Duodenal mucosa (tissue), 2 donors: ENCODE data around the gene DNAH5.

Experiments
- H3K27ac ChIP-seq: one replicate; pipeline ENCODE4 v1.7.0; 2013; ENCODE audit warnings: low read depth, low read length
- H3K27me3 ChIP-seq, 2 donors: one replicate each; pipeline ENCODE4 v1.7.0; 2013; ENCODE audit warnings: low read length in 2 of 2, control low read depth in 1 of 2; ENCODE audit not compliant: insufficient read depth in 2 of 2, control insufficient read depth in 1 of 2
- H3K36me3 ChIP-seq, 2 donors: one replicate each; pipeline ENCODE4 v1.7.0; 2013; ENCODE audit warnings: low read length in 2 of 2, control low read depth in 1 of 2; ENCODE audit not compliant: insufficient read depth in 2 of 2, control insufficient read depth in 1 of 2
- H3K4me1 ChIP-seq, 2 donors: one replicate each; pipeline ENCODE4 v1.7.0; 2013; ENCODE audit warnings: low read length in 2 of 2, control low read depth in 1 of 2; ENCODE audit not compliant: insufficient read depth in 2 of 2, control insufficient read depth in 1 of 2
- H3K4me3 ChIP-seq, 2 donors: one replicate each; pipeline ENCODE4 v1.7.0; 2013; ENCODE audit warnings: low read length in 2 of 2, low read depth in 1 of 2
- H3K9ac ChIP-seq, 2 donors: one replicate each; pipeline ENCODE4 v1.7.0; 2013; ENCODE audit warnings: low read length in 2 of 2, low read depth in 1 of 2
- H3K9me3 ChIP-seq, 2 donors: one replicate each; pipeline ENCODE4 v1.7.0; 2013; ENCODE audit warnings: low read length in 2 of 2, control low read depth in 1 of 2; ENCODE audit not compliant: control insufficient read depth in 1 of 2

DNAH5 gene

GRCh38 chr5:13976867-13977830 lies 32.7 kb upstream of the DNAH5 start:
- H3K4me3 ChIP-seq = no peak overlapping the region
- no peaks in the 10 kb centered on the region for H3K9me3 ChIP-seq
- no peaks in the 10 kb centered on the region for H3K27me3 ChIP-seq
- no peaks in the 10 kb centered on the region for H3K4me1 ChIP-seq
- no peaks in the 10 kb centered on the region for H3K36me3 ChIP-seq
- H3K27ac ChIP-seq = no peak overlapping the region
- no peak overlapping the region for H3K9ac ChIP-seq

GRCh38 chr5:13976223-13976622 lies 31.7 kb upstream of the DNAH5 start:
- Histone ChIP-seq H3K36me3 (no peaks in the 10 kb centered on the region), H3K9ac (no peak overlapping the region), H3K27me3 (no peaks in the 10 kb centered on the region), H3K4me1 (no peaks in the 10 kb centered on the region), H3K27ac (no peak overlapping the region), H3K9me3 (no peaks in the 10 kb centered on the region), H3K4me3 (no peak overlapping the region)

- no peak overlapping the region for H3K27ac ChIP-seq
- H3K9me3 ChIP-seq = no peaks in the 10 kb centered on the region
- no peaks in the 10 kb centered on the region for H3K4me1 ChIP-seq
- no peak overlapping the region for H3K4me3 ChIP-seq
- H3K36me3 ChIP-seq = no peaks in the 10 kb centered on the region
- H3K9ac ChIP-seq = no peak overlapping the region
- H3K27me3 ChIP-seq = no peaks in the 10 kb centered on the region
Observed at GRCh38 chr5:13975246-13975645, 30.8 kb upstream of the DNAH5 start.

GRCh38 chr5:13973724-13974123 lies 29.2 kb upstream of the DNAH5 start:
- Histone ChIP-seq H3K27me3 (no peaks in the 10 kb centered on the region), H3K36me3 (no peaks in the 10 kb centered on the region), H3K27ac (no peak overlapping the region), H3K4me1 (no peaks in the 10 kb centered on the region), H3K4me3 (no peak overlapping the region), H3K9me3 (no peaks in the 10 kb centered on the region), H3K9ac (no peak overlapping the region)

- Histone ChIP-seq H3K4me1 (no peaks in the 10 kb centered on the region), H3K4me3 (no peak overlapping the region), H3K27ac (no peak overlapping the region), H3K36me3 (no peaks in the 10 kb centered on the region), H3K9ac (no peak overlapping the region), H3K27me3 (no peaks in the 10 kb centered on the region), H3K9me3 (no peaks in the 10 kb centered on the region)
Observed at GRCh38 chr5:13972029-13972428, 27.5 kb upstream of the DNAH5 start.

GRCh38 chr5:13957032-13957645 lies 12.7 kb upstream of the DNAH5 start:
- no peaks in the 10 kb centered on the region for H3K9me3 ChIP-seq
- no peak overlapping the region for H3K27ac ChIP-seq
- H3K27me3 ChIP-seq = no peaks in the 10 kb centered on the region
- no peaks in the 10 kb centered on the region for H3K36me3 ChIP-seq
- no peak overlapping the region for H3K4me3 ChIP-seq
- H3K9ac ChIP-seq = no peak overlapping the region
- H3K4me1 ChIP-seq = no peaks in the 10 kb centered on the region

- H3K9me3 ChIP-seq = no peaks in the 10 kb centered on the region
Observed at GRCh38 chr5:13956471-13956870, 12.0 kb upstream of the DNAH5 start.

GRCh38 chr5:13955896-13956295 lies 11.4 kb upstream of the DNAH5 start:
- Histone ChIP-seq H3K9me3 (no peaks in the 10 kb centered on the region), H3K27me3 (no peaks in the 10 kb centered on the region), H3K36me3 (no peaks in the 10 kb centered on the region), H3K4me3 (no peak overlapping the region), H3K4me1 (no peaks in the 10 kb centered on the region), H3K9ac (no peak overlapping the region), H3K27ac (no peak overlapping the region)

More at GRCh38 chr5:13956471-13956870, 12.0 kb upstream of the DNAH5 start:
- H3K27ac ChIP-seq = no peak overlapping the region
- no peaks in the 10 kb centered on the region for H3K4me1 ChIP-seq
- H3K4me3 ChIP-seq = no peak overlapping the region
- no peaks in the 10 kb centered on the region for H3K36me3 ChIP-seq
- H3K27me3 ChIP-seq = no peaks in the 10 kb centered on the region
- H3K9ac ChIP-seq = no peak overlapping the region

GRCh38 chr5:13946111-13946510 lies 1.6 kb upstream of the DNAH5 start:
- Histone ChIP-seq H3K36me3 (no peaks in the 10 kb centered on the region), H3K27me3 (no peaks in the 10 kb centered on the region), H3K4me3 (no peak overlapping the region), H3K27ac (no peak overlapping the region), H3K9me3 (no peaks in the 10 kb centered on the region), H3K9ac (no peak overlapping the region), H3K4me1 (no peaks in the 10 kb centered on the region)

- no peaks in the 10 kb centered on the region for H3K27me3 ChIP-seq
- H3K4me3 ChIP-seq = no peak overlapping the region
Observed at GRCh38 chr5:13945271-13945670, 783 bp upstream of the DNAH5 start.

More at GRCh38 chr5:13945271-13945670, 783 bp upstream of the DNAH5 start:
- Histone ChIP-seq H3K27ac (no peak overlapping the region), H3K4me1 (no peaks in the 10 kb centered on the region), H3K36me3 (no peaks in the 10 kb centered on the region), H3K9me3 (no peaks in the 10 kb centered on the region), H3K9ac (no peak overlapping the region)
